Stimulated activated CD8-positive, alpha-beta memory T cell treated with anti-CD3 and anti-CD28 coated beads, Interleukin-2, amount 100 ng/mL, for 48 hours (primary cell): ENCODE results near the gene FUS.
"Not testable (repeated sequence)": the region's sequence is repeated elsewhere in the genome, so short reads cannot be mapped to it uniquely, and the experiment has no call there.

Experiments
- DNase-seq, 2 donors: peaks; one replicate each; pipeline ENCODE4 v3.0.0-alpha.2; 2020; ENCODE audit warnings: low read depth in 2 of 2

Gene FUS

GRCh38 chr16:31179747-31180459 is at the start of gene FUS:
Gene FUS, plus strand, starts transcription at chr16:31180139. Its CDS starts 76 bp downstream, at chr16:31180215.
- peak; percentile 83 to 86 for DNase-seq

- DNase-seq, result no peak
Observed at GRCh38 chr16:31130336-31130891, 49.5 kb upstream of the FUS start.

DNA sequence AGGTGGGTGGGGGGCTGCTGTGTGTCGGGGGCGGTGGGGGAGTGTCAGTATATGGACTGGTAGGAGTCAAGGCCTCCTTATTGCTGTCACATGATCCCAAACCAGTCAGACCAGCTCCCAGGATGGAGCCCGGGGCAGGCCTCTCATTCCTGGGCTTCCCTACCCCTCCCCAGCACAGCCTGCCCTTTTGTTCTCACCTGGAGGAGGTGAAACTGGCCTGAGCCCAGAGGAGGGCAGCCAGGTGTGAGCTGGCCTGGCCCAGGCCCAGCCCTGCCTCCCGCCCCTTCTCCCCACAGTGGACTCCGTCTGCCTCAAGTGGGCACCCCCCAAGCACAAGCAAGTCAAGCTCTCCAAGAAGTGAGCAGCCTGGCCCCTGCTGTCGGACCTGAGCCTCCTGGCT is 49.0 kb upstream of the FUS start:
- DNase-seq, result no peak

DNA sequence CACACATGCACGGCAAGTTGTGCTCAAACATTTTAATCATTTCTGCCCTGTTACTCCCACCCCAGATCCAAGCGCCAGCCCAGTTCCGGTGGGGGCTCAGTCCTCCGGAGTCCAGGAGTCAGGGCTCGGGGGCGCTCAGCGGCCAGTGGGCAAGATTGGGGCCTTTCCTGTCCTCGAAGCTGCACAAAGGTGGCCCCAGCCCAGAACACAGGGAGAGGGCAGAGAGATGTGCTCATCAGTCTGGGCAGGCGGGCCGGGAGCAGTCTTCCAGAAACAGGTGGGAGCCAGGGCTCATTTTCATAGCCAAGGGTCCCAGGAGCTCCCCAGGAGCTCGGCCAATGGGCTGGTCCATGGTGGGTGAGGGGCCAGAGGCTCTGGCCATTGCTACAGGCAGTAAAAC is 48.5 kb upstream of the FUS start:
- no peak for DNase-seq

DNA sequence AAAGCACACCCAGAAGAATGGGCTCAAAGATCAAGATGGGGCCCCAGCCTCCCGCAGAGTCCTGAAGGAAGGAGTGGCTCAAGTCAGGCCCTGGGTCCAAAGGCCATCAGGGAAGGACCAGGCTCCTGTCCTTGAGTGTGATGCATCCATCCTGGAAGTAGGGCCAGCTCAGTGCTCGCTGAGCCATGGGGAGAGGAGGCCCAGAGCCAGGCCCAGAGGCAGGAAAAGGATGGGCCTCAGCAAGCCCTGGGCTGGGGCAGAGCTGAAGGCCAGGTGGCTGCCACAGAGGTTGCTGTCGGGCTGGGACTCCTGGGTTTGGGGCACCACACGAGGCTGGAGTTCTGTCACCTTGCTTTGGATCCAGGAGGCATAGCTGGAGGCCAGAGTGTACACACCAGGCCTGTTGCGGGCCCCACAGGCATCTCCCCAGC is 48.1 kb upstream of the FUS start:
- DNase-seq, result no peak

DNA sequence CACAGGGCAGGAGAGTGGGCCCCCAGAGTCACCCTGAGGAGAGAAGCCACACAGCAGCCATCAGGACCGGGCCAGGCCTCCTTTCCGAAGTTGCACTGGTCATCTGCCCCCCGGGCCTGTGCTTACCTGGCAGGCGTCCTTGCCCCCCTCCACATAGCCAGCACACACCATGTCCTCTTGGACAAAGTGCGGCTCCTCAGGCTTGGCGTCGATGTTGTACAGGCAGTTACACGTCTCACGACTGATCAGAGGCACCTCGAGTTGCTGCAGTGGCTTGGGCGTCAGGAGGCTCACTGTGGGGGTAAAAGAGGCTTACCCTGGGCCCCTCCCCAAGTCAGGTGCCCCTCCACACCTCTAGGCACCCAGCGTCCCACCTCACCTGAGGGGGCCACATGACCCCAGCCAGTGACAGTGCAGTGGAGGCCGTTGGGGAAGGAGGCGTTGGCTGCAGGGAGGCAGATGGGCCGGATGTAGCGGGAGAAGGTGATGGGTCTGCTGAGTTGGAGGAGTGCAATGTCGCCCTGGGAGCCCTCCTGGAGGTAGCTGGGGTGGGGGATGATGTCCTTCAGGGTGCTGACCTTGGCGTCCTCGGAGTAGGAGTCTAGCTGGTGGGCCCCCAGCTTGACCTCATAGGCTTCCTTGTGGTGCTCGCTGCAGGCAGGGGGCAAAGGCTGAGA is 47.5 kb upstream of the FUS start:
- DNase-seq, result no peak

- DNase-seq, result no peak
Observed at GRCh38 chr16:31133046-31133501, 46.9 kb upstream of the FUS start.

GRCh38 chr16:31134091-31134571 is 45.8 kb upstream of the FUS start:
- no peak for DNase-seq

DNA sequence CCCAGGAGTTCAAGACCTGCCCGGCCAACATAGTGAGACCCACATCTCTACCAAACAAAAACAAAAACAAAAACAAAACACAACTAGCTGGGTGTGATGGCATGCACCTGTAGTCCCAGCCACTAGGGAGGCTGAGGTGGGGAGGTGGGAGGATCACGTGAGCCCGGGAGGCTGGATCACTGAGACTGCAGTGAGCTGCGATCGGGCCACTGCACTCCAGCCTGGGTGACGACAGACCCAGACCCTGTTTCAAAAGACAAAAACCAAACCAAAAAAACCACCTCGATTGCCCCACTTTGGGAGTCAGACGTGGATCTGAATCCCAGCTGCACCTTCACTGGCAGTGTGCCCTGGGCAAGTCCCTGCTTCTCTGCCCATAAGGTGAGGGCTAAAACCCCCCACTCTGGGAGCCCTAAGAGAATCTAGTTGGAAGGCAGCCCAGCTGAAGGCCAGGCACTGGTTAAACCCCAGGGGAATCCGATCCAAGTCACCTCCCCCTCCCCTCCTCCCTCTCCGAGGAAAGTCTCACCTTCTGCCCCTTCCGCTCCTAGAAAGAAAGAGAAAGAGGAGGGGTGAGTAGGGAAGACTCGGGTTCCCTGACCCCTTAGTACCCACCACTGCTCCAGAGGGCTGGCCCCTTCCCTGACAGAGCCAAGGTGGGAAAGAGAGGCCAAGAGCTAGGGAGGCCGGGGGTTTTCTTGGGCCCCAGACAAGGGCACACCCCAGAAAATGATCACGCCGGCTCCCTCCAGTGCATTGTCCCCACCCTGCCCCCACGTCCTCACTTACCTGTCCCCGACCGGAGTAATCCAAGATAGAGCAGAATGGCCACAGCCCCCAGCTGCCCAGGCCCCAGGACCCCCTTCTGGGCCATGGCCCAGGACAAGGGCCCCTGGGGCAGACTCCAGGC is 45.1 kb upstream of the FUS start:
- DNase-seq, result no peak

GRCh38 chr16:31135535-31136286 is 44.2 kb upstream of the FUS start, which contains the start of gene PRSS8:
Gene PRSS8, minus strand, starts transcription at chr16:31135727. Its CDS starts 229 bp downstream, at chr16:31135498.
- DNase-seq, result no peak

- no peak for DNase-seq
Observed at GRCh38 chr16:31136287-31136662, 43.7 kb upstream of the FUS start.

- not testable (repeated sequence) for DNase-seq
Observed at GRCh38 chr16:31136822-31137499, 43.0 kb upstream of the FUS start.

GRCh38 chr16:31138621-31139578 is 41.0 kb upstream of the FUS start:
- DNase-seq, result no peak

DNA sequence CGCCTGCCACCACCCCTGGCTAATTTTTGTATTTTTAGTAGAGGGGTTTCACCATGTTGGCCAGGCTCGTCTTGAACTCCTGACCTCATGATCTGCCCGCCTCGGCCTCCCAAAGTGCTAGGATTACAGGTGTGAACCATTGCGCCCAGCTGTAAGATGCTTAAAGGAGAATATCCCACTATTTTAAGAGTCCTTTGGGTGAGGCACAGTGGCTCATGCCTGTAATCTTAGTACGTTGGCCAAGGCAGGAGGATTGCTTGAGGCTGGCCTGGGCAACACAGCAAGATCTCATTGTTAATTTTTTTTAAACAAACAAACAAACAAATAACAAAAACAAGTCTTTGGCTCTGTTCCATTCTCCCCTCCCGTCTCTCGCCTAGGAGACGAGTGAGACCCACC is 38.9 kb upstream of the FUS start:
- not testable (repeated sequence) for DNase-seq

DNA sequence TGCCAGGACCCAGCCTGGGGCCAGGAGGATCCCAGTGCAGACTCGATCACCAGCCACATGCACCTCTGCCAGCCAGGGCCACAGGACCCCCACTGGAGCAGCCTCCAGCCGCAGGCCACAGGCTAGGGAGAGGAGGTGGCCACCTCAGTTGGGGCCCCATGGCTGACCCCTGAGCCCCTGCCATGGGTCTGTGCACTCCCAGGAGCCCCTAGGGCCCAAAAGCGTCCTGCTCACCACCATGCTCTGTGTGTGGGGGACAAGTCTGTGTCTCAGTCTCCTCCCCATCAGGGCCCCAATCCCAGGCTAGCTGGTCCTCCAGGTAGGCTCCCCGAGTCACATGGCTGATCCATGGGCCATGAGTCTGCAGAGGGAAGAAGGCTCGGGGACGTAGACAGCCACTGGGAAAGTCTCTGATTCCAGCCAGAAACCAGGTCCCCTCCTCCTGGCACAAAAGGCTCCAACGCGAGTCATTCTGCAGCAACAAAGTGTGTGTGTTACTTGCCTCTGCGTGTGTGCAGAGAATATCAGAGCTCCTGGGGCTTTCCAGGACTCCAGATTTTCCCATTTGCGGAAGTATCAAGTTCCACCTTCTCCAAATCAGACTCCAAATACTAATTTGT is 38.3 kb upstream of the FUS start:
- DNase-seq, result no peak

- peak; percentile 98 to 99 for DNase-seq
Observed at GRCh38 chr16:31142109-31143010, 37.6 kb upstream of the FUS start.

- no peak for DNase-seq
Observed at GRCh38 chr16:31143011-31143693, 36.8 kb upstream of the FUS start.
